Pons (tissue), 1 donor: ENCODE data around the gene PCNX2.

ENCODE experiments used
- DNase-seq: peaks from one replicate; pipeline ENCODE4 v3.0.0-alpha.2; 2016; ENCODE audit warnings: low spot score

PCNX2 gene

GRCh38 chr1:233061265-233061664, 234.3 kb downstream of the PCNX2 start:
- DNase-seq, result no peak

GRCh38 chr1:233060461-233060994, 235.0 kb downstream of the PCNX2 start:
- DNase-seq, result no peak

GRCh38 chr1:233057836-233058235, 237.7 kb downstream of the PCNX2 start:
- DNase-seq, result no peak

GRCh38 chr1:233055879-233056641, 239.5 kb downstream of the PCNX2 start:
- no peak for DNase-seq

GRCh38 chr1:233045588-233045987, 249.9 kb downstream of the PCNX2 start:
- peak; percentile 9 for DNase-seq

- DNase-seq, result no peak
Observed at GRCh38 chr1:233042834-233043233, 252.7 kb downstream of the PCNX2 start.

GRCh38 chr1:233040494-233040893, 255.0 kb downstream of the PCNX2 start:
- DNase-seq, result no peak

- no peak for DNase-seq
Observed at GRCh38 chr1:233038581-233038980, 256.9 kb downstream of the PCNX2 start.

- no peak for DNase-seq
Observed at GRCh38 chr1:233037843-233038242, 257.7 kb downstream of the PCNX2 start.

- no peak for DNase-seq
Observed at GRCh38 chr1:233034836-233035235, 260.7 kb downstream of the PCNX2 start.

GRCh38 chr1:233033361-233033760, 262.2 kb downstream of the PCNX2 start:
- no peak for DNase-seq

- DNase-seq, result no peak
Observed at GRCh38 chr1:233032916-233033315, 262.6 kb downstream of the PCNX2 start.

GRCh38 chr1:233031521-233031920, 264.0 kb downstream of the PCNX2 start:
- no peak for DNase-seq

GRCh38 chr1:233027046-233027445, 268.5 kb downstream of the PCNX2 start:
- DNase-seq, result no peak

GRCh38 chr1:233025567-233025966, 270.0 kb downstream of the PCNX2 start:
- no peak for DNase-seq

- peak; percentile 58 for DNase-seq
Observed at GRCh38 chr1:233025157-233025556, 270.4 kb downstream of the PCNX2 start.

GRCh38 chr1:233024199-233024598, 271.3 kb downstream of the PCNX2 start:
- no peak for DNase-seq

GRCh38 chr1:233022246-233022645, 273.3 kb downstream of the PCNX2 start:
- no peak for DNase-seq

- DNase-seq, result no peak
Observed at GRCh38 chr1:233020426-233020825, 275.1 kb downstream of the PCNX2 start.

GRCh38 chr1:233019778-233020325, 275.7 kb downstream of the PCNX2 start:
- no peak for DNase-seq

GRCh38 chr1:233019083-233019482, 276.4 kb downstream of the PCNX2 start:
- DNase-seq, result no peak

- no peak for DNase-seq
Observed at GRCh38 chr1:233016798-233017197, 278.7 kb downstream of the PCNX2 start.

- DNase-seq, result no peak
Observed at GRCh38 chr1:233015965-233016364, 279.6 kb downstream of the PCNX2 start.

- DNase-seq, result no peak
Observed at GRCh38 chr1:233012021-233012420, 283.5 kb downstream of the PCNX2 start.
